ENCODE measurements around the gene MAGEB2.
"Not testable (repeated sequence)": the region's sequence is repeated elsewhere in the genome, so short reads cannot be mapped to it uniquely, and the experiment has no call there.

Gene MAGEB2, protein sequence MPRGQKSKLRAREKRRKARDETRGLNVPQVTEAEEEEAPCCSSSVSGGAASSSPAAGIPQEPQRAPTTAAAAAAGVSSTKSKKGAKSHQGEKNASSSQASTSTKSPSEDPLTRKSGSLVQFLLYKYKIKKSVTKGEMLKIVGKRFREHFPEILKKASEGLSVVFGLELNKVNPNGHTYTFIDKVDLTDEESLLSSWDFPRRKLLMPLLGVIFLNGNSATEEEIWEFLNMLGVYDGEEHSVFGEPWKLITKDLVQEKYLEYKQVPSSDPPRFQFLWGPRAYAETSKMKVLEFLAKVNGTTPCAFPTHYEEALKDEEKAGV

DNA sequence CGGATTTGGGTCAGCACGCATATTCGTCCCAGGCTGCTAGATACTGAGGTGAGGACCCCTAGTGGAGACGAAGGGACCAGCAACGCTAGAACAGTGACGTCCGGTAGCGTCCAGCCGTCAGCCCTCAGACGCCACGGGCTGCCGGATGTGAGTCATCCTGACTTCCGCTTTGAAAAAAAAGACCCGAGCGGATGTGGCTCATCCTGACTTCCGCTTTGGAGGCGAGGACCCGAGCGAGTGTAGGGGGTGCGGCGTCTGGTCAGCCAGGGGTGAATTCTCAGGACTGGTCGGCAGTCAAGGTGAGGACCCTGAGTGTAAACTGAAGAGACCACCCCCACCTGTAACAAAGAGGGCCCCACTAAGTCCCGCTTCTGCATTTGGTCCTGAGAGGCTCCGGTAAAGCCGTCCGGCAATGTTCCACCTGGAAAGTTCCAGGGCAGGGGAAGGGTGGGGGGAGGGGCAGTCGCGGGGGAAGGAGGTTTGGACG, at the start of gene MAGEB2:
TSS of gene MAGEB2 (plus strand) at position 207 of the 487 bp plus-strand sequence. CDS start 3,018 bp downstream, outside the sequence.
- DNase-seq, result no peak

GRCh38 chrX:30170900-30171299, 44.5 kb upstream of the MAGEB2 start:
- DNase-seq, result no peak

GRCh38 chrX:30181353-30181752, 34.0 kb upstream of the MAGEB2 start:
- no peak for DNase-seq

GRCh38 chrX:30183554-30183953, 31.8 kb upstream of the MAGEB2 start:
- no peak for DNase-seq

- DNase-seq, result no peak
Observed at GRCh38 chrX:30190426-30190825, 24.9 kb upstream of the MAGEB2 start.

- DNase-seq, result not testable (repeated sequence)
Observed at GRCh38 chrX:30193910-30194309, 21.5 kb upstream of the MAGEB2 start.

GRCh38 chrX:30196322-30196721, 19.0 kb upstream of the MAGEB2 start:
- DNase-seq, result no peak

- no peak for DNase-seq
Observed at GRCh38 chrX:30212172-30212571, 3.2 kb upstream of the MAGEB2 start.

- no peak for DNase-seq
Observed at GRCh38 chrX:30217465-30217864, 2.1 kb downstream of the MAGEB2 start.

DNA sequence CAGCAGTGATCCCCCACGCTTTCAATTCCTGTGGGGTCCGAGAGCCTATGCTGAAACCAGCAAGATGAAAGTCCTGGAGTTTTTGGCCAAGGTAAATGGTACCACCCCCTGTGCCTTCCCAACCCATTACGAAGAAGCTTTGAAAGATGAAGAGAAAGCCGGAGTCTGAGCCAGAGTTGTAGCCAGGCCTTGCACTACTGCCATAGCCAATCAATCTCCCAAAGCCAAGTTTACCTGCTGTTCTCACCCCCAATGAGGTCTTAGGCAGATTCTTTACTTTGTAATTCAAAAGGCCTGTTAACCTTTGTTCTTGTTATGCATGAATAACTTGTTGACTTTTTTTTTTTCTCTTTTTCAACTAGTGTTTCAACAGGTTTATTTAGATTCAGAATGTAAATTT, 4.0 kb downstream of the MAGEB2 start:
- DNase-seq, result no peak

DNA sequence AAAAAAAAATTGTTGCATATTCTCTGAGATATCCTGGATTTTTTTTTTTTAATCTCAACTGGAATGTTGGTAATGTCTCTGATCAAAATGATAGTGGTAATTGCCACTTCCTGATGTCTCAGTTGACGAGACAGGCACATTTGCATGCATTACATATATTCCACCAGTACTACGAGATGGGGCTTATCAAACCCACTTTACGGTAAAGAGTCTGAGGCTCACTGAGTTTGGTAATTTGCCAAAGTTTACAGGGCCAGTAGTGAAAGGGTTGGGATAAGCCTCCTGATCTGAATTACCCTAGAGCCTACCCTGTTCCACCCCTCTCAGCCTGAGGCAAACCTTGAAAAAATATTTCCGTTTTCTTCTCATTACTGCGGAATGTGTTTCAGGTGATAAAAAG, 5.3 kb downstream of the MAGEB2 start:
- no peak for DNase-seq

DNA sequence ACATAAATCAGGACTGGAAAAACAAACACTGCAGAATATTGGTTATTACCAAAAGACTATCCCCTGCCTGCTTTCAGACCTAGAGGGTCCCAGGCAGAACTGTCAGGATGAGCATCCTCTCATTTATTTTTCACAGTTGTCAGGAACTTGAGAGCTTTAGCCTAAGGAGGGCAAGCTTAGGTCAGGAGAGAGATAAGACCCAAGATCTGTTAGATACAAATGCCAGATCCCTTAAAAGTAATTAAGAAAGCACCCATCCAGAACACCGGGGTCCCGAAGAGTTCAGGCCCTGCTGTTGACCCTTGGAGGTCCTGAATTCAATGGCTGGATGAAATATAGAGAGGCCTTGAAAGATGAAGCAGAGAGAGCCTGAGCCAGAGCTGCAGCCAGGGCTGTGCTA, 9.2 kb downstream of the MAGEB2 start:
- DNase-seq, result no peak

GRCh38 chrX:30228526-30228925, 13.2 kb downstream of the MAGEB2 start:
- no peak for DNase-seq

DNA sequence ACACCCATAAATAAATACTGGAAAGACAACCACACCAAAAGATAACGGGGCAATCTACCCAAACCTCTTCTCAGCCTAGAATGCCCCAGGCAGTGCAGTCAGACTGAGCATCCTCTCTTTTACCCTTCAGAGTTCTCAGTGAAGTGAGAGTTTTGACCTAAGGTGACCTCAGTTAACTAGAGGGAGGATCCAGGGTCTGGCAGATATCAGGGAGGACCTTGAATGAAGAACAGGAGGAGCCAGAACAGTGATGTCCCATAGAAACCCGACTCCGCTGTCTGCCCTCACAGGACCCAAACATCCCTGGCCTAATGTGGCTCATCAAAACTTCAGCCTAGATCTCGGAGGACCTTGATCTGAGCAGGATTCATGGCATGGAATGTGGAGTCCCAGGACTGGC, 15.0 kb downstream of the MAGEB2 start, which contains the start of gene MAGEB3:
TSS of gene MAGEB3 (plus strand) at position 263 of the 400 bp plus-strand sequence. CDS start 5,268 bp downstream, outside the sequence.
- no peak for DNase-seq

DNA sequence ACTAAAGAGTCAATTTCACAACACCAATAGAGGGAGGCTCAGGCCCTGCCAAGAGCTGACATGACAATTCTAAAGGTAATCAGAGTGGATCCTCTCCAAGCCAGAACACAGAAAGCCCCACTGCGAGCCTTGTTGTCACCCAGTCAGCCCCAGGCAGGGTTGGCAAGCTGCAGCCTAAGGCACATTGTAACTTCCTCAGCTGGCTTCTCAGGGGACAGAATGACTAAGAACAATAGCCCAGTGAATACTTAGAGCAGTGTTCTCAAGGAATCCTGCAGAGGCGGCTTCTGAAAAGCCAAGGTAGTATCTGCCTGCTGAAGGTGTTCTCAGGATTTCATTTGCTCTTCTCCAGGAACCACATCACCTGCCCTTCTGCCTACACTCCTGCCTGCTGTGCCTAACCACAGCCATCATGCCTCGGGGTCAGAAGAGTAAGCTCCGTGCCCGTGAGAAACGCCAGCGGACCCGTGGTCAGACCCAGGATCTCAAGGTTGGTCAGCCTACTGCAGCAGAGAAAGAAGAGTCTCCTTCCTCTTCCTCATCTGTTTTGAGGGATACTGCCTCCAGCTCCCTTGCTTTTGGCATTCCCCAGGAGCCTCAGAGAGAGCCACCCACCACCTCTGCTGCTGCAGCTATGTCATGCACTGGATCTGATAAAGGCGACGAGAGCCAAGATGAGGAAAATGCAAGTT, 26.5 kb downstream of the MAGEB2 start, which contains the start of gene MAGEB4:
TSS of gene MAGEB4 (plus strand) at position 277 of the 692 bp plus-strand sequence. CDS start at position 413, 136 bp downstream.
- no peak for DNase-seq

GRCh38 chrX:30246769-30247489, 31.6 kb downstream of the MAGEB2 start, which contains the start of gene MAGEB1:
MAGEB1 (plus strand) TSS chrX:30247146; CDS start chrX:30250494, 3,348 bp downstream.
- no peak for DNase-seq

- DNase-seq, result no peak
Observed at GRCh38 chrX:30248854-30249253, 33.5 kb downstream of the MAGEB2 start.

GRCh38 chrX:30253257-30253656, 37.9 kb downstream of the MAGEB2 start:
- no peak for DNase-seq

DNA sequence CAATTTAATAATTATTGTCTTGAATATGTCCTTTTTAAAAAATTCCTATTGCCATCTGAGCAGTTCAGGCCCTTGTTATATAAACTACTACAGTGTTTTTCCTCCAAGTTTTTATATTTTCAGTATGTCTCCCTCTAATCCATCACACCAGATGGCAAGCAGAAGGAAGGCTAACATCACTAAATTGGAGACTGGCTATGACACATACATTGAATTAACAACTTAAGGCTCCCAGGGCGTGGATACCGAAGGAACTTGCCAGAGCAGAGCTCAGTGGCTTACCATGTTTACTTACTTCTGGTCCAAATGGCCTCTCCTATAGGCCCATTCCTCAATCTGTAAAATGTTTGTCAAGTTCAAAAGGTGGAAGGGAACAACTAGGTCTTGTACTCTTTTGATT, 44.6 kb downstream of the MAGEB2 start:
- no peak for DNase-seq

GRCh38 chrX:30261012-30261411, 45.6 kb downstream of the MAGEB2 start:
- DNase-seq, result no peak

GRCh38 chrX:30262763-30263162, 47.4 kb downstream of the MAGEB2 start:
- DNase-seq, result no peak
